ENCODE measurements around the gene SUGCT. TPM values are rescaled to one million over a fixed set of nuclear protein-coding genes. Genes with fewer than 3 reads are reported as not detected.
"Not testable (repeated sequence)": the region's sequence is repeated elsewhere in the genome, so short reads cannot be mapped to it uniquely, and the experiment has no call there.

Gene SUGCT
- total RNA-seq, 1 experiment from 2014 or later, result 4.6 TPM

DNA sequence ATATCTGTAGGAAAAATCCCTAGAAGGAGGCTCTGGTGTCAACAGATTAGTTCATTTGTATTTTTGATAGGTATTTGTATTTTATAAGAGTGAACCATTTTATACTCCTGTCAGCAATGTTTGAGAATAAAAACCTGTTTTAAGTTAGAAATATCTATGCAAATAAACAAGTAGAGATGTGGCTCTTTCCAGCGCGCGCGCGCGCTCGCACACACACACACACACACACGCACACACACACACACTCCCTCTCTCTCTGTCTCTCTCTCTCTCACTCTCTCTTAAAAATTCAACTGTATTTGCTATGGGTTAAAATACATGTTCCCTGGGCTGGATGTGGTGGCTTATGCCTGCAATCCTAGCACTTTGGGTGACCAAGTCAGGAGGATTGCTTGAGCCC lies 113.9 kb downstream of the SUGCT start:
- ChIA-PET POLR2A (no interaction called here), CTCF (no interaction called here)
- Mint-ChIP-seq H3K4me1 (peaks cover 3% of the 10 kb centered on the region; the same call in 1 of the 2 replicates), H3K36me3 (no peaks in the 10 kb centered on the region), H3K4me3 (no peak overlapping the region), H3K27ac (no peak overlapping the region; the same call in 1 of the 2 replicates), H3K27me3 (ENCODE audit: low read depth) (no peaks in the 10 kb centered on the region), H3K9me3 (no peaks in the 10 kb centered on the region)
- TF ChIP-seq ZNF423 (CRISPR knock-in tag; IDR thresholded peaks at IDR 0.05) (no peak), SOX15 (CRISPR knock-in tag; IDR thresholded peaks at IDR 0.05) (no peak), EMX1 (CRISPR knock-in tag; IDR thresholded peaks at IDR 0.05) (no peak), HMGA2 (CRISPR knock-in tag; IDR thresholded peaks at IDR 0.05) (no peak), MYBL2 (CRISPR knock-in tag; IDR thresholded peaks at IDR 0.05) (no peak), ZNF232 (CRISPR knock-in tag; IDR thresholded peaks at IDR 0.05) (no peak), GABPB1 (CRISPR knock-in tag; IDR thresholded peaks at IDR 0.05) (no peak)
- TF ChIP-seq, protein P1, sequence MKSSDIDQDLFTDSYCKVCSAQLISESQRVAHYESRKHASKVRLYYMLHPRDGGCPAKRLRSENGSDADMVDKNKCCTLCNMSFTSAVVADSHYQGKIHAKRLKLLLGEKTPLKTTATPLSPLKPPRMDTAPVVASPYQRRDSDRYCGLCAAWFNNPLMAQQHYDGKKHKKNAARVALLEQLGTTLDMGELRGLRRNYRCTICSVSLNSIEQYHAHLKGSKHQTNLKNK (CRISPR knock-in tag; IDR thresholded peaks at IDR 0.05), result no peak
- TF ChIP-seq, protein P2, sequence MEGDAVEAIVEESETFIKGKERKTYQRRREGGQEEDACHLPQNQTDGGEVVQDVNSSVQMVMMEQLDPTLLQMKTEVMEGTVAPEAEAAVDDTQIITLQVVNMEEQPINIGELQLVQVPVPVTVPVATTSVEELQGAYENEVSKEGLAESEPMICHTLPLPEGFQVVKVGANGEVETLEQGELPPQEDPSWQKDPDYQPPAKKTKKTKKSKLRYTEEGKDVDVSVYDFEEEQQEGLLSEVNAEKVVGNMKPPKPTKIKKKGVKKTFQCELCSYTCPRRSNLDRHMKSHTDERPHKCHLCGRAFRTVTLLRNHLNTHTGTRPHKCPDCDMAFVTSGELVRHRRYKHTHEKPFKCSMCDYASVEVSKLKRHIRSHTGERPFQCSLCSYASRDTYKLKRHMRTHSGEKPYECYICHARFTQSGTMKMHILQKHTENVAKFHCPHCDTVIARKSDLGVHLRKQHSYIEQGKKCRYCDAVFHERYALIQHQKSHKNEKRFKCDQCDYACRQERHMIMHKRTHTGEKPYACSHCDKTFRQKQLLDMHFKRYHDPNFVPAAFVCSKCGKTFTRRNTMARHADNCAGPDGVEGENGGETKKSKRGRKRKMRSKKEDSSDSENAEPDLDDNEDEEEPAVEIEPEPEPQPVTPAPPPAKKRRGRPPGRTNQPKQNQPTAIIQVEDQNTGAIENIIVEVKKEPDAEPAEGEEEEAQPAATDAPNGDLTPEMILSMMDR (IDR thresholded peaks at IDR 0.05), result no peak
- TF ChIP-seq, protein P3, sequence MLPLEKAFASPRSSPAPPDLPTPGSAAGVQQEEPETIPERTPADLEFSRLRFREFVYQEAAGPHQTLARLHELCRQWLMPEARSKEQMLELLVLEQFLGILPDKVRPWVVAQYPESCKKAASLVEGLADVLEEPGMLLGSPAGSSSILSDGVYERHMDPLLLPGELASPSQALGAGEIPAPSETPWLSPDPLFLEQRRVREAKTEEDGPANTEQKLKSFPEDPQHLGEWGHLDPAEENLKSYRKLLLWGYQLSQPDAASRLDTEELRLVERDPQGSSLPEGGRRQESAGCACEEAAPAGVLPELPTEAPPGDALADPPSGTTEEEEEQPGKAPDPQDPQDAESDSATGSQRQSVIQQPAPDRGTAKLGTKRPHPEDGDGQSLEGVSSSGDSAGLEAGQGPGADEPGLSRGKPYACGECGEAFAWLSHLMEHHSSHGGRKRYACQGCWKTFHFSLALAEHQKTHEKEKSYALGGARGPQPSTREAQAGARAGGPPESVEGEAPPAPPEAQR (CRISPR knock-in tag; IDR thresholded peaks at IDR 0.05), result no peak
- TF ChIP-seq, protein P4, sequence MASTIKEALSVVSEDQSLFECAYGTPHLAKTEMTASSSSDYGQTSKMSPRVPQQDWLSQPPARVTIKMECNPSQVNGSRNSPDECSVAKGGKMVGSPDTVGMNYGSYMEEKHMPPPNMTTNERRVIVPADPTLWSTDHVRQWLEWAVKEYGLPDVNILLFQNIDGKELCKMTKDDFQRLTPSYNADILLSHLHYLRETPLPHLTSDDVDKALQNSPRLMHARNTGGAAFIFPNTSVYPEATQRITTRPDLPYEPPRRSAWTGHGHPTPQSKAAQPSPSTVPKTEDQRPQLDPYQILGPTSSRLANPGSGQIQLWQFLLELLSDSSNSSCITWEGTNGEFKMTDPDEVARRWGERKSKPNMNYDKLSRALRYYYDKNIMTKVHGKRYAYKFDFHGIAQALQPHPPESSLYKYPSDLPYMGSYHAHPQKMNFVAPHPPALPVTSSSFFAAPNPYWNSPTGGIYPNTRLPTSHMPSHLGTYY (CRISPR knock-in tag; IDR thresholded peaks at IDR 0.05), result no peak
- TF ChIP-seq, protein P5, sequence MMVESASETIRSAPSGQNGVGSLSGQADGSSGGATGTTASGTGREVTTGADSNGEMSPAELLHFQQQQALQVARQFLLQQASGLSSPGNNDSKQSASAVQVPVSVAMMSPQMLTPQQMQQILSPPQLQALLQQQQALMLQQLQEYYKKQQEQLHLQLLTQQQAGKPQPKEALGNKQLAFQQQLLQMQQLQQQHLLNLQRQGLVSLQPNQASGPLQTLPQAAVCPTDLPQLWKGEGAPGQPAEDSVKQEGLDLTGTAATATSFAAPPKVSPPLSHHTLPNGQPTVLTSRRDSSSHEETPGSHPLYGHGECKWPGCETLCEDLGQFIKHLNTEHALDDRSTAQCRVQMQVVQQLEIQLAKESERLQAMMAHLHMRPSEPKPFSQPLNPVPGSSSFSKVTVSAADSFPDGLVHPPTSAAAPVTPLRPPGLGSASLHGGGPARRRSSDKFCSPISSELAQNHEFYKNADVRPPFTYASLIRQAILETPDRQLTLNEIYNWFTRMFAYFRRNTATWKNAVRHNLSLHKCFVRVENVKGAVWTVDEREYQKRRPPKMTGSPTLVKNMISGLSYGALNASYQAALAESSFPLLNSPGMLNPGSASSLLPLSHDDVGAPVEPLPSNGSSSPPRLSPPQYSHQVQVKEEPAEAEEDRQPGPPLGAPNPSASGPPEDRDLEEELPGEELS (CRISPR knock-in tag; IDR thresholded peaks at IDR 0.05), result no peak
- DNase-seq (ENCODE audit: low spot score) (no peak), ATAC-seq (no peak)

DNA sequence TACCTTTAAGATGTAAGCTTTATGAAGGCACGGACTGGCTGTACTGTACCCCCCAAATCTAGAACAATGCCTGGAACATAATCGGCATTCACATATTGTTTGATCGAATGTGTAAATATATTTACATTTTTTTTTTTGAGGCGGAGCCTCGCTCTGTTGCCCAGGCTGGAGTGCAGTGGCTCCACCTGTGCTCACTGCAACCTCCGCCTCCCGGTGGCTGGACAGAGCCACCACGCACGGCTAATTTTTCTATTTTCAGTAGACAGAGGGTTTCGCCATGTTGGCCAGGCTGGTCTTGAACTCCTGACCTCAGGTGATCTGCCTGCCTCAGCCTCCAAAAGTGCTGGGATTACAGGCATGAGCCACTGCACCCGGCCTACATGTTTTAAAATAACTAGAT lies 118.6 kb downstream of the SUGCT start:
- H3K9me3 Mint-ChIP-seq; H3K4me1 Mint-ChIP-seq; POLR2A ChIA-PET; H3K27ac Mint-ChIP-seq; DNase-seq (ENCODE audit: low spot score); H3K27me3 Mint-ChIP-seq (ENCODE audit: low read depth); H3K4me3 Mint-ChIP-seq; H3K36me3 Mint-ChIP-seq: not testable (repeated sequence)
- CTCF ChIA-PET, result interaction anchor here (0.8 kb wide), 1 partner anchor 21 kb away, joined by 3 read pairs; no protein-coding TSS in a partner anchor
- peak; percentile 68 for ATAC-seq

DNA sequence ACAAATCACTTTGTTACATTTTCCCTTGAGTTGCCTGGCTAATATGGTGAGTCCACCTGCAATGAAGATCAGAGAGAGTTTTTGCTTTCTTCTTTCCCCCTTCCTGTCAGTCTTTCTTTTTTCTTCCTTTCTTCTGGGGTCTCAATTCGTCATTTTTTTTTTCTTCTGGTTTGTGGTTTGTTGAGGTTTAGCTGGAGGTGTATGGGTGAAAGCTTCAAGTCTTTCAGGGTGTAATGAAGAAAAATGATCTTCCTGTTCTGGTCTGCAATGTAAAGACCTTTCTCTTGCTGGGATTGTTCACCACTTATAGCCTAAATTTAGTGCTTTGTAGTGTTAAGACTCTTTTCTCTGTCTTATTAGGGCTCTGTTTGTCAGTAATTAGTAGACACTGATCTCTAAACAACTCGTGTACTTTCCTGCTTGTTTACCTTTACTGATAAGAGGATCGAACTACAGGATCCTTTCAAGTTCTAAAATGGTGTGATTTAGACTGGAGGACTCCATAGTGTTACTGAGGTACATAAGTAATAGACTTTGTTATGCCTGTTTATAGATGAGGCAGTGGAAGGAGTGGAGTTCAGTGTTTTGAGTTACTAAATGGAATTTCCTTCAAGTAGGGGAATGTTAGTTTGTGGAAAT lies 129.1 kb downstream of the SUGCT start:
- no peaks in the 10 kb centered on the region for H3K27me3 Mint-ChIP-seq (ENCODE audit: low read depth)
- H3K4me3 Mint-ChIP-seq, result no peak overlapping the region
- CTCF ChIA-PET, result no interaction called here
- no peak overlapping the region for H3K27ac Mint-ChIP-seq
- ATAC-seq (no peak), DNase-seq (ENCODE audit: low spot score) (no peak)
- peak; percentile 94 for TF ChIP-seq RORB (CRISPR knock-in tag; IDR thresholded peaks at IDR 0.05)
- TF ChIP-seq, protein P6, sequence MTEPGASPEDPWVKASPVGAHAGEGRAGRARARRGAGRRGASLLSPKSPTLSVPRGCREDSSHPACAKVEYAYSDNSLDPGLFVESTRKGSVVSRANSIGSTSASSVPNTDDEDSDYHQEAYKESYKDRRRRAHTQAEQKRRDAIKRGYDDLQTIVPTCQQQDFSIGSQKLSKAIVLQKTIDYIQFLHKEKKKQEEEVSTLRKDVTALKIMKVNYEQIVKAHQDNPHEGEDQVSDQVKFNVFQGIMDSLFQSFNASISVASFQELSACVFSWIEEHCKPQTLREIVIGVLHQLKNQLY (CRISPR knock-in tag; IDR thresholded peaks at IDR 0.05), result no peak
- H3K36me3 Mint-ChIP-seq, result no peaks in the 10 kb centered on the region
- H3K9me3 Mint-ChIP-seq, result no peaks in the 10 kb centered on the region
- POLR2A ChIA-PET, result no interaction called here
- H3K4me1 Mint-ChIP-seq, result no peaks in the 10 kb centered on the region
